IMR-90 (cell line): ENCODE data around the gene FOXK1. TPM values are rescaled to one million over a fixed set of nuclear protein-coding genes. Genes with fewer than 3 reads are reported as not detected.
A peak's percentile ranks its signal among the peaks of the same experiment; 100 is the strongest.

Source experiments
- ATAC-seq: fragments of 200-7000 bp; cut with Tn5 transposase; 2 replicates; pipeline ENCODE4 v1.9.1; 2020; ENCODE audit warnings: low read depth, mild to moderate bottlenecking, moderate library complexity
- BruUV-seq: library from RNA; stranded (reverse); fragments of 400-500 nt; replicated peaks from 2 replicates; lab custom pipeline; 2021; lab: Mats Ljungman, UMichigan
- CTCF ChIA-PET: fragments of 300-600 bp; formaldehyde crosslinking; extraction: SDS; loops from one replicate; lab custom pipeline; 2021; ENCODE audit warnings: antibody characterized with exemption; lab: Yijun Ruan, JAX
- POLR2A ChIA-PET: fragments of 300-600 bp; sonication (Branson Sonifier 250); formaldehyde crosslinking; loops from one replicate; lab custom pipeline; 2022; ENCODE audit warnings: antibody characterized with exemption; ENCODE audit not compliant: unreplicated experiment; lab: Charles Lee
- DNase-seq: peaks from one replicate; pipeline ENCODE4 v3.0.0; 2013
- H2AFZ ChIP-seq: replicated peaks from 2 replicates; pipeline ENCODE3; 2013; ENCODE audit warnings: low read length, mild to moderate bottlenecking; ENCODE audit not compliant: poor library complexity
- H2AK5ac ChIP-seq: 2 replicates; pipeline ENCODE4 v1.6.1; 2013; ENCODE audit warnings: low read depth, low read length, inconsistent platforms
- H2AK9ac ChIP-seq: replicated peaks from 2 replicates; pipeline ENCODE3; 2013; ENCODE audit warnings: mild to moderate bottlenecking, low read depth, low read length, moderate library complexity; ENCODE audit not compliant: poor library complexity
- H2BK120ac ChIP-seq: 2 replicates; pipeline ENCODE4 v1.6.1; 2013; ENCODE audit warnings: low read depth, low read length, inconsistent platforms
- H2BK15ac ChIP-seq: 3 replicates; pipeline ENCODE4 v1.6.1; 2013; ENCODE audit warnings: low read depth, low read length, inconsistent platforms
- H2BK20ac ChIP-seq: 2 replicates; pipeline ENCODE4 v1.6.1; 2013; ENCODE audit warnings: low read depth, mild to moderate bottlenecking, inconsistent platforms, low read length, moderate library complexity
- H2BK5ac ChIP-seq: 2 replicates; pipeline ENCODE4 v1.6.1; 2013; ENCODE audit warnings: mild to moderate bottlenecking, low read depth, low read length, inconsistent platforms; ENCODE audit not compliant: poor library complexity, severe bottlenecking
- H3K14ac ChIP-seq: replicated peaks from 2 replicates; pipeline ENCODE4 v1.6.1; 2013; ENCODE audit warnings: low read depth, low read length, inconsistent platforms
- H3K18ac ChIP-seq: 2 replicates; pipeline ENCODE4 v1.6.1; 2013; ENCODE audit warnings: low read depth, low read length, control low read depth
- H3K23ac ChIP-seq: 2 replicates; pipeline ENCODE4 v1.6.1; 2013; ENCODE audit warnings: low read depth, low read length, inconsistent platforms
- H3K27ac ChIP-seq: 2 replicates; pipeline ENCODE4 v1.5.1; 2013; ENCODE audit warnings: mild to moderate bottlenecking, control low read depth, low read length; ENCODE audit not compliant: insufficient read depth
- H3K27me3 ChIP-seq: 2 replicates; pipeline ENCODE4 v1.6.1; 2013; ENCODE audit warnings: low read length; ENCODE audit not compliant: control insufficient read depth, insufficient read depth
- H3K36me3 ChIP-seq: 2 replicates; pipeline ENCODE4 v1.6.1; 2013; ENCODE audit warnings: low read length, mixed read lengths; ENCODE audit not compliant: control insufficient read depth, insufficient read depth
- H3K4ac ChIP-seq: 2 replicates; pipeline ENCODE4 v1.6.1; 2013; ENCODE audit warnings: low read depth, low read length, inconsistent platforms
- H3K4me1 ChIP-seq: 2 replicates; pipeline ENCODE4 v1.6.1; 2013; ENCODE audit warnings: low read length, mixed read lengths; ENCODE audit not compliant: control insufficient read depth, insufficient read depth
- H3K4me2 ChIP-seq: 2 replicates; pipeline ENCODE4 v1.6.1; 2013; ENCODE audit warnings: low read depth, mild to moderate bottlenecking, control low read depth, low read length, moderate library complexity
- H3K4me3 ChIP-seq: 2 replicates; pipeline ENCODE4 v1.5.1; 2013; ENCODE audit warnings: low read depth, mild to moderate bottlenecking, control low read depth, low read length, moderate library complexity; ENCODE audit not compliant: insufficient read depth
- H3K56ac ChIP-seq: 2 replicates; pipeline ENCODE4 v1.6.1; 2013; ENCODE audit warnings: low read length, inconsistent platforms; ENCODE audit not compliant: insufficient read depth; ENCODE audit errors: extremely low read depth
- H3K79me1 ChIP-seq, 2 experiments: 2 replicates each; pipeline ENCODE4 v1.6.1; 2013; ENCODE audit warnings: low read length in 2 of 2, inconsistent platforms in 1 of 2, low read depth in 1 of 2
- H3K9ac ChIP-seq: 2 replicates; pipeline ENCODE4 v1.6.1; 2013; ENCODE audit warnings: low read depth, low read length, control low read depth
- H3K9me1 ChIP-seq: 2 replicates; pipeline ENCODE4 v1.6.1; 2013; ENCODE audit warnings: low read length, inconsistent platforms; ENCODE audit not compliant: insufficient read depth
- H3K9me3 ChIP-seq: 2 replicates; pipeline ENCODE4 v1.6.1; 2013; ENCODE audit warnings: low read length; ENCODE audit not compliant: control insufficient read depth, insufficient read depth
- H4K20me1 ChIP-seq: 2 replicates; pipeline ENCODE4 v1.6.1; 2013; ENCODE audit warnings: low read length, inconsistent platforms; ENCODE audit not compliant: insufficient read depth
- H4K5ac ChIP-seq: 2 replicates; pipeline ENCODE4 v1.6.1; 2013; ENCODE audit warnings: mild to moderate bottlenecking, low read depth, low read length, control low read depth
- H4K8ac ChIP-seq, 2 experiments: 2 replicates each; pipeline ENCODE4 v1.6.1; 2013; ENCODE audit warnings: low read depth in 2 of 2, low read length in 2 of 2, control low read depth in 1 of 2, inconsistent platforms in 1 of 2
- H4K91ac ChIP-seq: 2 replicates; pipeline ENCODE4 v1.6.1; 2013; ENCODE audit warnings: low read depth, low read length, inconsistent platforms; ENCODE audit not compliant: insufficient read depth
- CEBPB ChIP-seq: IDR thresholded peaks from 2 replicates; pipeline ENCODE4 v1.6.1; 2012; ENCODE audit warnings: low read depth, low read length, improper control_type of control experiment
- CHD1 ChIP-seq: IDR thresholded peaks from 2 replicates; pipeline ENCODE4 v1.6.1; 2012; ENCODE audit warnings: low read depth, low read length, improper control_type of control experiment
- FOS ChIP-seq: fragments of 150-350 bp; IDR thresholded peaks from 2 replicates; pipeline ENCODE4 v1.6.1; 2016; ENCODE audit warnings: low read depth, low read length
- MAFK ChIP-seq: IDR thresholded peaks from 2 replicates; pipeline ENCODE4 v1.6.1; 2012; ENCODE audit warnings: low read depth, low read length, improper control_type of control experiment
- WGBS, 2 experiments: methylation state at CpG; one replicate each; pipeline versions ENCODE4 v1.1.5 to v1.1.7; 2013; ENCODE audit warnings: missing lambda C conversion rate in 2 of 2; ENCODE audit not compliant: insufficient read length in 1 of 2; ENCODE audit errors: extremely low coverage in 2 of 2; 5-methylcytosine and 5-hydroxymethylcytosine counted together
- dilution Hi-C: fragments of 300-500 bp; cut with HindIII; formaldehyde crosslinking; loops from one replicate; pipeline ENCODE4 v1.14.3; 2018; ENCODE audit warnings: low sequenced_read_pairs; ENCODE audit not compliant: unreplicated experiment
- in situ Hi-C: fragments of 300-500 bp; cut with MboI; formaldehyde crosslinking; loops from 3 replicates; pipeline ENCODE4 v1.14.3; 2019; ENCODE audit warnings: low sequenced_read_pairs, inconsistent platforms, mixed read lengths
- intact Hi-C: fragments of 100-400 bp; cut with micrococcal nuclease; formaldehyde crosslinking; loops from 2 replicates; pipeline ENCODE4 v1.10.0; 2022
- polyA plus RNA-seq, 3 experiments: library from polyadenylated mRNA; depleted of rRNA; stranded (reverse); fragments of >200 nt; gene quantifications; 2 replicates each; pipeline ENCODE4 v1.2.3, GENCODE V29; 2012; ENCODE audit warnings: low replicate concordance in 1 of 3
- total RNA-seq: library from RNA; depleted of rRNA; stranded (reverse); fragments of >200 nt; gene quantifications from 2 replicates; pipeline ENCODE4 v1.2.3, GENCODE V29; 2012

The FOXK1 gene
- total and polyA plus RNA-seq, 2 of the 4 experiments (the other 2 are of a cell fraction) = 4.3 to 8.8 TPM

DNA sequence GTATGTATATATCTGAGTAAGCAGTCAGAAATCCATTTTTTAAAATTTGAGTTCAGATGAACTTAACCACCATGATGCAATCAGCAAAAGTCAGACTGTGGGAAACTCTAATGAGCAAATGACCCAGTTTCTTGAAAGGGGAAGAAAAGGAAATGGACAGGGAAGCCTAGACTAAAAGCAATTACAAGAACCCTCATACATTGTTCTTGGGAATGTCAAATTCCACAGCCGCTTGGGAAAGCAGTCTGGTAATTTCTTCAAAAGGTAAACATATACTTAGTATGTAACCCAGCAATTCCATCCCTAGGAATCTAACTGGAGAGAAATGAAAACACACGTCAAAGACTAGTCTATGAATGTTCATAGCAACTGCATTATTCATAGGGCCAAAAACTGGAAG, 16.4 kb upstream of the FOXK1 start:
- Histone ChIP-seq H3K18ac (no peak overlapping the region), H4K5ac (no peak overlapping the region), H2BK15ac (no peak overlapping the region), H3K9me3 (0 out of 2 replicates have a peak, but pooled peaks cover under 1% of the 10 kb centered on the region), H3K14ac (no peak overlapping the region), H2BK120ac (no peak overlapping the region), H3K4me3 (no peak overlapping the region), H3K23ac (no peak overlapping the region), H3K27me3 (no peaks in the 10 kb centered on the region), H3K27ac (no peak overlapping the region), H2BK5ac (peak overlapping the region; percentile 88), H3K9me1 (0 out of 2 replicates have a peak, but pooled peaks cover 3% of the 10 kb centered on the region), H4K20me1 (no peaks in the 10 kb centered on the region), H2AFZ (no peak overlapping the region), H3K79me1 (peaks cover 4% of the 10 kb centered on the region in 2 experiments; a peak in 1 of 4 replicates), H2AK9ac (no peak overlapping the region), H2BK20ac (no peak overlapping the region), H4K8ac (no peak overlapping the region; a peak in 1 of 4 replicates), H2AK5ac (no peak overlapping the region), H4K91ac (no peak overlapping the region), H3K4me2 (peak overlapping the region; percentile 69; the same call in 1 of the 2 replicates), H3K56ac (no peak overlapping the region), H3K4me1 (peaks cover 11% of the 10 kb centered on the region), H3K9ac (no peak overlapping the region), H3K36me3 (no peaks in the 10 kb centered on the region), H3K4ac (no peak overlapping the region)
- DNase-seq (peak; percentile 99), ATAC-seq (peak; percentile 66)
- in situ Hi-C loops = no loop called here
- peak; percentile 97 for TF ChIP-seq CEBPB
- no peak for TF ChIP-seq CHD1
- no peak for TF ChIP-seq MAFK
- peak; percentile 39 for TF ChIP-seq FOS
- no TSS peak for BruUV-seq
- WGBS, 2 experiments = no CpG with 5 or more reads among the region's 2 CpGs
- ChIA-PET POLR2A (no interaction called here), CTCF (interaction anchor here (0.6 to 0.7 kb wide), 2 partner anchors 14 to 36 kb away, joined by 3 read pairs; no protein-coding TSS in a partner anchor)
- dilution Hi-C loops = no loop called here
- intact Hi-C loops = no loop called here
